Hepatocyte (in vitro differentiated cells): ENCODE data around the gene GON4L. TPM values are rescaled to one million over a fixed set of nuclear protein-coding genes. Genes with fewer than 3 reads are reported as not detected.

Experiments
- DNase-seq: peaks from one replicate; pipeline ENCODE4 v3.0.0-alpha.2; 2016; ENCODE audit warnings: low spot score
- H2AFZ ChIP-seq: fragments of 200-600 bp; sonication (generic); 2 replicates; pipeline ENCODE4 v1.6.0; 2016; ENCODE audit warnings: antibody characterized with exemption, mild to moderate bottlenecking
- H3K27ac ChIP-seq: fragments of 200-600 bp; sonication (generic); 2 replicates; pipeline ENCODE4 v1.5.1; 2016; ENCODE audit warnings: mild to moderate bottlenecking
- H3K27me3 ChIP-seq: fragments of 200-600 bp; sonication (generic); 2 replicates; pipeline ENCODE4 v1.6.1; 2016
- H3K36me3 ChIP-seq: fragments of 200-600 bp; sonication (generic); replicated peaks from 2 replicates; pipeline ENCODE4 v1.5.1; 2016; ENCODE audit warnings: low read depth; ENCODE audit not compliant: insufficient read depth
- H3K4me1 ChIP-seq: fragments of 200-600 bp; sonication (generic); 2 replicates; pipeline ENCODE4 v1.5.1; 2016; ENCODE audit warnings: mild to moderate bottlenecking, moderate library complexity; ENCODE audit not compliant: insufficient read depth
- H3K4me2 ChIP-seq: fragments of 200-600 bp; sonication (generic); 2 replicates; pipeline ENCODE4 v1.6.0; 2016
- H3K4me3 ChIP-seq: fragments of 200-600 bp; sonication (generic); 2 replicates; pipeline ENCODE4 v1.5.1; 2016; ENCODE audit warnings: mild to moderate bottlenecking
- H3K79me2 ChIP-seq: fragments of 200-600 bp; sonication (generic); 2 replicates; pipeline ENCODE4 v1.6.0; 2017; ENCODE audit warnings: mild to moderate bottlenecking
- H3K9me2 ChIP-seq: fragments of 200-600 bp; sonication (generic); replicated peaks from 2 replicates; pipeline ENCODE4 v1.6.0; 2017; ENCODE audit warnings: mild to moderate bottlenecking; ENCODE audit not compliant: insufficient read depth
- H3K9me3 ChIP-seq: fragments of 200-600 bp; sonication (generic); 2 replicates; pipeline ENCODE4 v1.5.1; 2016; ENCODE audit warnings: low read depth, mild to moderate bottlenecking
- H4K20me1 ChIP-seq: fragments of 200-600 bp; sonication (generic); 2 replicates; pipeline ENCODE4 v1.6.0; 2016; ENCODE audit warnings: mild to moderate bottlenecking; ENCODE audit not compliant: insufficient read depth, poor library complexity, severe bottlenecking
- EZH2 ChIP-seq: fragments of 200-600 bp; sonication (generic); IDR thresholded peaks from 2 replicates; pipeline ENCODE4 v1.6.1; 2016; ENCODE audit warnings: antibody characterized with exemption, mild to moderate bottlenecking, borderline replicate concordance
- EZH2phosphoT487 ChIP-seq: fragments of 200-600 bp; sonication (generic); IDR thresholded peaks from one replicate; pipeline ENCODE4 v1.6.1; 2018; ENCODE audit warnings: antibody characterized with exemption, mild to moderate bottlenecking, low read depth, moderate library complexity; ENCODE audit not compliant: unreplicated experiment, severe bottlenecking
- WGBS: methylation state at CpG from one replicate; pipeline ENCODE4 v1.1.6; 2016; ENCODE audit warnings: low lambda C conversion rate; ENCODE audit errors: missing lambda C conversion rate; 5-methylcytosine and 5-hydroxymethylcytosine counted together
- polyA plus RNA-seq: library from polyadenylated mRNA; unstranded; fragments of >200 nt; fragmentation: Nextera tagmentation; extraction: Ambion mirVana; gene quantifications from 2 replicates; pipeline ENCODE4 v1.2.1, GENCODE V29; 2016
- total RNA-seq: library from RNA; depleted of rRNA; stranded (reverse); fragments of >200 nt; gene quantifications from 2 replicates; pipeline ENCODE4 v1.2.3, GENCODE V29; 2014
- TF ChIP-seq, protein P1 (sequence below): fragments of 200-600 bp; sonication (generic); IDR thresholded peaks from 2 replicates; pipeline ENCODE4 v1.5.1; 2016; ENCODE audit warnings: antibody characterized with exemption, mild to moderate bottlenecking; ENCODE audit not compliant: poor library complexity

The GON4L gene
- total and polyA plus RNA-seq, 2 experiments from 2014 or later = 20.8 to 33.3 TPM

DNA sequence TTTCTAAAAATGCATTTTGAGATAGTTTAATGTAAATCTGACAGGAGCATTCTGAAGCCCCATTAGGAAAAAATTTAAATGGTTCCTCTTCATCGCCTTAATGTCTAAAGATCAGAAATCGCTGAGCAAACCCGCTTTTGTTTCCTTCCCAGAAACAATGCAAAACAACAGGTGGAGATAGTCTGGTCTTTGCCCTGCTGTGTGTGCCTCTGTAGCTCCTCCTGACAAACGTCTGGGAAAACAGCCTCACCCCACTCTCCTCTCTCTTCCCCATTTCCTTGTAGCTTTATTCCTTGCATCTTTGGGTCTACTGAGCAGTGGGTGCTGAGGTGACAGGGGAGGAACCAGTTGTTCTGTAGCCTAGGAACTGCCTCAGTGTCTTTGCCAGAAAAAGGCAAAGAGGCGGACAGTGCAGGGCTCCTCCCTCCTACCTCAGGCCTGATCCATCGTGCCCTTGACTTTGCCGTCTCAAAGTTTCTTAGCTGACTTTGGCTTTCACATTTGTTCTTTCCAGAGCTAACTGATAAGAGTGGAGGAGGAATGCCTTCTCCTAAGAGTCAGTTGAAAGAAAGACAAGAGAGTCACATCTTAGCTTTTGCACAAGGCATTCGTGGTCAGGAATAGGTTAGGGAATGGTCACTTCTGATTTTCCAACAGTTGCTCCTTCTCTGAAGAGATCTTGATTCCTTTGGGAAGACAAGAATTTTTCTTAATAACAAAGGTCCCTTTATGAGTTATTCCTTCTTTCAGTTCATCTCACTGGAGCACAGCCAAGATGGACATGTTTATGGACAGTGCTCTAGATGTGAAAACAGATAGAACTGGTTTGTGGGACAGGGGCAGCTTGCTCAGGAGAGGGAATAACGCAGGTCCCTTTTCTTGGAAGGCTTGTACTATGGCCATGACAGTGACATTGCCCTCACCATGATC, 27.3 kb upstream of the GON4L start:
- Histone ChIP-seq H3K9me2 (no peaks in the 10 kb centered on the region), H3K79me2 (no peaks in the 10 kb centered on the region), H3K9me3 (no peaks in the 10 kb centered on the region), H3K27ac (peak overlapping the region; percentile 16), H3K4me3 (no peak overlapping the region), H3K4me2 (peak overlapping the region; percentile 51), H3K36me3 (no peaks in the 10 kb centered on the region), H2AFZ (peak overlapping the region; percentile 3), H4K20me1 (no peaks in the 10 kb centered on the region), H3K4me1 (peaks cover 10% of the 10 kb centered on the region), H3K27me3 (no peaks in the 10 kb centered on the region)
- WGBS = 64% methylated on average over 9 of the region's 9 CpGs
- TF ChIP-seq, protein P1, sequence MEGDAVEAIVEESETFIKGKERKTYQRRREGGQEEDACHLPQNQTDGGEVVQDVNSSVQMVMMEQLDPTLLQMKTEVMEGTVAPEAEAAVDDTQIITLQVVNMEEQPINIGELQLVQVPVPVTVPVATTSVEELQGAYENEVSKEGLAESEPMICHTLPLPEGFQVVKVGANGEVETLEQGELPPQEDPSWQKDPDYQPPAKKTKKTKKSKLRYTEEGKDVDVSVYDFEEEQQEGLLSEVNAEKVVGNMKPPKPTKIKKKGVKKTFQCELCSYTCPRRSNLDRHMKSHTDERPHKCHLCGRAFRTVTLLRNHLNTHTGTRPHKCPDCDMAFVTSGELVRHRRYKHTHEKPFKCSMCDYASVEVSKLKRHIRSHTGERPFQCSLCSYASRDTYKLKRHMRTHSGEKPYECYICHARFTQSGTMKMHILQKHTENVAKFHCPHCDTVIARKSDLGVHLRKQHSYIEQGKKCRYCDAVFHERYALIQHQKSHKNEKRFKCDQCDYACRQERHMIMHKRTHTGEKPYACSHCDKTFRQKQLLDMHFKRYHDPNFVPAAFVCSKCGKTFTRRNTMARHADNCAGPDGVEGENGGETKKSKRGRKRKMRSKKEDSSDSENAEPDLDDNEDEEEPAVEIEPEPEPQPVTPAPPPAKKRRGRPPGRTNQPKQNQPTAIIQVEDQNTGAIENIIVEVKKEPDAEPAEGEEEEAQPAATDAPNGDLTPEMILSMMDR = no peak
- no peak for TF ChIP-seq EZH2phosphoT487
- no peak for TF ChIP-seq EZH2
- no peak for DNase-seq

DNA sequence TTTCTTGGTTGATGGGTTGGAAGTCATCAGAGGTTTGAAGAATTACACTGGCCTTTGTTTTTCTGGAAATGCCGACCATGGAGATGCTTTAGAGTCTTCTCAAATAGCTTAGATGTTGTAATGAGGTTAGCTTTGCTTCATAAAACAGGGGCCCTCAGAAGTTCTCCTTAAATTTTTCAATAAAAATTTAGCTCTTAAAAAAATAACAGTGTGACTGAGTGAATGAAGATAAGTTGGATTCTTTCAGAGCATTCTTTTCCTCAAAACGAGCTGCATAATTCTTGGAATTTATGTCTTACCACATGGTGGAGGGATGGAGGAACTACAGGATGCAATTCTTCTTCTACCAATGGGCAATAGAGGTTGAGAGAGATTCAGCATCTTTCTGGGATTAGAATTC, 25.8 kb upstream of the GON4L start:
- no peak overlapping the region for H3K4me3 ChIP-seq
- WGBS = 73% methylated on average over 2 of the region's 2 CpGs
- H3K9me3 ChIP-seq = no peaks in the 10 kb centered on the region
- no peaks in the 10 kb centered on the region for H3K27me3 ChIP-seq
- H4K20me1 ChIP-seq = no peaks in the 10 kb centered on the region
- no peak overlapping the region for H2AFZ ChIP-seq
- H3K4me2 ChIP-seq = no peak overlapping the region
- no peak overlapping the region for H3K27ac ChIP-seq
- TF ChIP-seq EZH2 (no peak), EZH2phosphoT487 (no peak)
- TF ChIP-seq, protein P1 = no peak
- no peaks in the 10 kb centered on the region for H3K9me2 ChIP-seq
- H3K4me1 ChIP-seq = peaks cover 10% of the 10 kb centered on the region
- H3K79me2 ChIP-seq = no peaks in the 10 kb centered on the region
- no peak for DNase-seq
- H3K36me3 ChIP-seq = no peaks in the 10 kb centered on the region

DNA sequence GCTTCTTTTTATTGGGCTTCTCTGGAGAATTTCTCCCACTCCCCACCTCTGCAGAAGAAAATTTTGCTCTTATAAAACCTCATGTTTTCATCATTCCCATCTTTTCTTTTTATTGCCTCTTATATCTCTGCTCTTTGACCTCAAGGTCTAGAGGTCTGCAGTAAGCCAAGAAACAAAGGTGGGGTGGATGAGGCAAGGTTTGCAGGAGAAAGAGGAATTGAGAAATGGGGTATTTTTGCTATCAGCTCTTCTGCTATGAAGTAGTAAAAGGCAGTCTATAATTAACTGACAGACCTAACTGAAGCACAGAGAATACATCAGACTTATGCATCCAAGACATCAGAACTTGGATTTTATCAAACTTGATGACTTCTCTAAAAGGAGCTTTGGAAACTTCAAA, 25.2 kb upstream of the GON4L start:
- Histone ChIP-seq H3K9me2 (no peaks in the 10 kb centered on the region), H3K79me2 (no peaks in the 10 kb centered on the region), H3K4me3 (no peak overlapping the region), H3K36me3 (no peaks in the 10 kb centered on the region), H2AFZ (no peak overlapping the region), H3K27ac (no peak overlapping the region), H3K27me3 (no peaks in the 10 kb centered on the region), H3K9me3 (no peaks in the 10 kb centered on the region), H3K4me2 (no peak overlapping the region), H4K20me1 (no peaks in the 10 kb centered on the region), H3K4me1 (peaks cover 10% of the 10 kb centered on the region)
- TF ChIP-seq EZH2 (no peak), EZH2phosphoT487 (no peak)
- TF ChIP-seq, protein P1 = no peak
- no peak for DNase-seq
